GM19099 (cell line): ENCODE results near the gene DDX43.

Experiments used
- POLR2A ChIP-seq: IDR thresholded peaks from 3 replicates; pipeline ENCODE4 v1.6.1; 2011; ENCODE audit warnings: low read depth; ENCODE audit not compliant: insufficient read length; ENCODE audit errors: extremely low read depth

DDX43 gene

DNA sequence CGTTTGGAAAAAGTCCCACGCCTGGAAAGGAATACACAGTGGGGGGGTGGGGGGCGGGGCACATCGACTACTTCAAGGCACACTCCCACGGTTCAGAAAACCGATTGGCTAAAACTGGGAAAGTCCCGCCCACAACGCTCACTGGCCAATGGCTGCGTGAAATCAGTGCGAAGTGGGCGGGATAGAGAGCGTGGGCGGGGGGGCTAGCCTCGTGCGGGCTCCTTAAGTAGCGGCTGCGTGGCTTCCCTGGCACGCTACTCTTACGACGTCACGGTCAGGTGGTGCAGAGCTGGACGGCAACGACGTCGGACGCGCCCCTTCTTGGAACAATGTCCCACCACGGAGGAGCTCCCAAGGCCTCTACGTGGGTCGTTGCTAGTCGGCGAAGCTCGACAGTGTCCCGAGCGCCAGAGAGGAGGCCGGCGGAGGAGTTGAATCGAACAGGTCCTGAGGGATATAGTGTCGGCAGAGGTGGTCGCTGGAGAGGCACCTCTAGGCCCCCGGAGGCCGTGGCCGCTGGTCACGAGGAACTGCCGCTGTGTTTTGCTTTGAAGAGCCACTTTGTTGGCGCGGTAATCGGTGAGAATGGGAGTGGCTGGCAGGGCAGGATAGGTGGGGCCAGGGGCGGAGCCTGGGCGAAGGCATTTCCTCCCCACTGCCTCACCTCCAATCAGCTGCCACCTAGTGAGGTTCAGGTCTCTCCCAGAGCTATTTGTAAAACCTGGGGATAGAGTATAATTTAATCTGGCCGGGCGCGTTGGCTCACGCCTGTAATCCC, at the start of gene DDX43:
Gene DDX43 (plus strand): TSS at position 252 of the 778 bp plus-strand sequence. CDS start 78 bp downstream, at position 330.
- TF ChIP-seq POLR2A, result no peak

DNA sequence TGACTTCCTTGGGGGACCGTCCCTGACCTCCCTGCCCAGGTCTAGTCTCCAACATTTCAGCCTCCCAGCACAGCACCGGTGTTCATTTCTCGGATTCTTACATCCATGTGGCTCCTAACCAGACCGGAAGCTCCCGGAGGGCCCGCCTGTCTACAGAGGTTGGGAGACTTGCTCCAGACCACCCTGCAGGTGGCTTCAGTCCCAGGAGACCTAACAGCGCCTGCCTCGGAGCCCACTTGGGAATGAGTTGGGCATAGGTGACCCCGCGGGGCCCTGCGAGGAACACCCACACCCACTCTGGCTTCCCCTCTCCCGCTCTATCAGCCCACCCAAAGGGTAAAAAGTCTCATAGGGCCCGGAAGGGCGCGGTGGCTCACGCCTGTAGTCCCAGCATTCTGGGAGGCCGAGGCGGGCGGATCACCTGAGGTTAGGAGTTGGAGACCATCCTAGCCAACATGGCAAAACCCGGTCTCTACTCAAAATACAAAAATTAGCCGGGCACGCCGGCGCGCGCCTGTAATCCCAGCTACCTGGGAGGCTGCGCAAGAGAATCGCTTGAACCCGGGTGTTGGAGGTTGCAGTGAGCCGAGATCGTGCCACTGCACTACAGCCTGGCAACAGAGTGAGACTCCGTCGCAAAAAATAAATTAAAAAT, 46.0 kb upstream of the DDX43 start:
- TF ChIP-seq POLR2A, result no peak

DNA sequence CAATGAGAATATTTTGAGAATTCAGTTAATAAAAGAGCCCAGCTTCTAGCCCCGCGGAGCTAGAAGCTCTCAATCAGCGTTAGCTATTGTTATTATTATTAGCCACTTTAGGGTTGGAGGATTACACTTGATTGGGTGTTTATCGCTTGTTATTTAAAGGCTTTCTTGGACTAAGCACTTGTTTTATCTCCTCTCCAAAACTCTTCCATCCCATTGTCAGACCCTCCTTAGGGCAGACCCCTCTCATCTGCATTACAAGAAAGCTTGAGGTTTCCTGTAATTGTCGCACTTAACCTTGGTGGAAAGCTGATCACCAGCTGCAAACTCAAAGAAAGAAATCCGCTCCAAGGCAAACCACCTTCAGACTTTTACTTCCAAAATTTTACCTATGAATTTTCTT, 45.3 kb upstream of the DDX43 start:
- TF ChIP-seq POLR2A, result no peak

DNA sequence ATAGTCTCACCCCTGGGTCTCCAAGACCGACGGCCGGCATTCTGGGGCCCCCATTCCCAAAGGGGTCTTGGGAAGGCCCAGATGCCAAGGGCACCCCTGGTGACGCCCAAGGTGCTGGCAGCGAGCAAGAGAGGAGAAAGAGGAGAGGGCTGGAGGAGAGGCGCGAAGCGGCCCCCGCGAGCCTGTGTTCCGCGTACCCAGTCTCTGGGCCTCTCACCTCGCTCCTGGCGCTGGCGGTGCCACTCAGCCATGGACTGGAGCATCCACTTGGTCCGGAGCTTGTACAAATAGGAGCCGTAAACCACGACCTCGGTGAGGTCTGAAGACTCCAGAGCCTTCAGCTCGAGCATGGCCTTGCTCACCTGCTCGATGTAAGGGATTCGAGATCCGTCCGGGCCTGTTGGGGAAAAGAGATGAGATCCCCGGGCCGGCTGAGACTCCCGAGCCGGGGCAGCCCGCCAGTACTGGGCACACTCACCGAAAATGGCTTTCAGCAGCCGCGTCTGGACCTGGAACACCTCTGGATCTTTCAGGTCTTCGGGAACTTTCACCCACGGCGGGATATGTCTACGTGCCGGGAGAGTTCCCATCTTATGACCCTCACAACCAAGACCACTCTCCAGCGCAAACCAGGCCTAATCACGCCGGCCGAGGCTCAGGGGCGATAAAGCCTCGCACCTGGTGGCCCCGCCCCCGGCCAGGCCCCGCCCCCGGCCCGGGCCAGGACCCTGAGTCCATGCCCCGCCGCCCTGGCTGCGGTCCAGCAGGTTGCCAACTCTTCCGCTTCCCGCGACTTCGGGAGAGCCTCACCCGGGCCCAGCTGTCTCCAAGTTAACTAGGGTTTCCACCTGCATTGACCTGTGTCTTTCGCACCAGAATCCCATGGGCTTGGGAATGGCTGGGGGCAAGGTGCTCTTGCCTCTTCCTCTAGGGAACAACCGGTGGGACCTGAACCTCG, 40.7 kb upstream of the DDX43 start, which contains the start of gene DPPA5:
Gene DPPA5 (minus strand): TSS at position 641 of the 958 bp plus-strand sequence. CDS start 51 bp downstream, at position 590.
- no peak for TF ChIP-seq POLR2A

DNA sequence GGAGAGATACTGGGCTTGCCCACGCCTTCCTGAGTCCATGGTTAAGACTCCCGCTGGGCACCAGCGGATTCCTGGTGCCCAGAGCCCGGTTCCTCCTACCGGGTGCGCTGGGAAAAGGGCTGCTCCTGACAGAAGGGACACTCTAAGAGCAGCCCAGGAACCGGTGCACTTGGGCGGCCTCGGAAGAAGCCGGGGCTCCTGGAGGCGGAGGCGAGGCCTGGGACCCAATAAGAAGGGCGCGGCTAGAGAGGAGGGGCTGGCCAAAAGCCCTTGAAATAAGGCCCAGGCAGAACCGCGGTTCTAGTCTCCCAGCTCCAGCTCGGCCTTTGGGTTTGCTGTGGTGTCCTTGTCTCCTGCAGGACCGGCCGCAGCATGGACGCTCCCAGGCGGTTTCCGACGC, 32.3 kb upstream of the DDX43 start, which contains the start of gene KHDC3L:
Gene KHDC3L (plus strand): TSS at position 301 of the 400 bp plus-strand sequence. CDS start 72 bp downstream, at position 373.
- no peak for TF ChIP-seq POLR2A

DNA sequence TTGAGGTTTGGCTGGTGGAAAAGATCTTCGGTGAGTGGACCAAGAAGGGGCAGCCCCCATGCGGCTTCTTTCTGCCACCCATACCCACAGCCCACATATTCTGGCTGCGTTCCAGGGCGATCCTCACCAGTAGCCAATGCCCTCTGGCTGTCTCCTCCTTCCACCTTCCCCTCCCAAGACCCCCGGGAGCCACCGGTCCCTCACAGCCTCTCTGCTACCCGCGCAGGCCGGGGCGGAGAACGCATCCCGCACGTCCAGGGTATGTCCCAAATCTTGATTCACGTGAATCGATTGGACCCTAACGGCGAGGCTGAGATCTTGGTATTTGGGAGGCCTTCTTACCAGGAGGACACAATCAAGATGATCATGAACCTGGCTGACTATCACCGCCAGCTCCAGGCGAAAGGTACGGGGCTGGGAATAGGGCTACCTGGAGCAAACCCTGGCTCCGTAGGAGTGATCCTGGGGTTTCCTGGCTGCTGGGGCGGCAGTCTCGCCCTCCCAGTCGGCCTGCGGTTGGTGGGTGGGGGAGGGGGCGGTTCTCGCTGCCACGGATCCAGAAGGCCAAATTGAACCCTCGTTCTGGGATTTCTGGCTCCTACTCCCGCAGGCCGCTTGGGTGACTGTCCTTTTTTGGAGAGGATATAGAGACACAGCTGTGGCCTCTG, 31.6 kb upstream of the DDX43 start:
- TF ChIP-seq POLR2A, result no peak

DNA sequence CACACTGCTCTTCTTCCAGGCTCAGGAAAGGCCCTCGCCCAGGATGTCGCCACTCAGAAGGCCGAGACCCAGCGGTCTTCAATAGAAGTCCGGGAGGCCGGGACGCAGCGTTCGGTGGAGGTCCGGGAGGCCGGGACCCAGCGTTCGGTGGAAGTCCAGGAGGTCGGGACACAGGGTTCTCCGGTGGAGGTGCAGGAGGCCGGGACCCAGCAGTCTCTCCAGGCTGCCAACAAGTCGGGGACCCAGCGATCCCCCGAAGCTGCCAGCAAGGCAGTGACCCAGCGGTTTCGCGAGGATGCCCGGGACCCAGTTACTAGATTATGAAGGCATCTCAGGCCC, 31.1 kb upstream of the DDX43 start:
- no peak for TF ChIP-seq POLR2A

DNA sequence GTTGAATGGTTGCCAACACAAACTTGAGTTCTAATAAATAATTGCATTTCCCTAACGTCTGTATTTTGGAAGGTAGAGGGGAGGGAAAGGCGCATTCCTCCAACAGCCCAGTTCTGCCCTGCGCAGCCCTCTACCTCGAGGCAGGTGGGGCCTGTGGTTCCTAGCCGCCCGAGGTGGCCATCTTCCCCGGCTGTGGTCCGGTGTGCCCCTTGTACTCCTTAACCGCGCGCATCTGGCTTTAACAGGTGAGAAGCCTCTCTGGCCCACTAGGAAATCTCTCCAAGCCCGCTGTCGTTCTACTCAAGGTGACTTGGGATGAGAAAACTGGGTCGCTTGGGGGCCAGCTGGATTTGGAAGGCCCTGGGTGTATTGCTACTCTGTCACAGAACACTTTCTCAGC, 30.5 kb upstream of the DDX43 start:
- TF ChIP-seq POLR2A, result no peak

DNA sequence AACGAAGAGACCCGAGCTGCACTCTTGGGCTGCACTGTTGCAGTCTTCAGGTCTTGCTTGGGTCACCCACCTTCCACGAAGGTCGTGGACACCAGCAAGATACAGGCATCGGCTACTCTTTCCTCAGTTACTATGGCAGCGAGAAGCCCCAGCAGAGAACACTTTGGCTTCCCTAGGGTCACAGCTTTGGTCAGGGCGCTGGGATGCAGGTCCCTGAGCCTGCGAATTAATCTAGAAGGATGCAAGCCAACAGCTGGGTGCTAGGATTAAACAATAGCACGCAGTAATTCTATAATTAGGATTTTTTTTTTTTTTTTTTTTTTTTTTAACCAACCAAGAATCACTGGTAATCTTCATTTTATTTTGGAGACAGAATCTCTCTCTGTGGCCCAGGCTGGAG, 30.1 kb upstream of the DDX43 start:
- no peak for TF ChIP-seq POLR2A

DNA sequence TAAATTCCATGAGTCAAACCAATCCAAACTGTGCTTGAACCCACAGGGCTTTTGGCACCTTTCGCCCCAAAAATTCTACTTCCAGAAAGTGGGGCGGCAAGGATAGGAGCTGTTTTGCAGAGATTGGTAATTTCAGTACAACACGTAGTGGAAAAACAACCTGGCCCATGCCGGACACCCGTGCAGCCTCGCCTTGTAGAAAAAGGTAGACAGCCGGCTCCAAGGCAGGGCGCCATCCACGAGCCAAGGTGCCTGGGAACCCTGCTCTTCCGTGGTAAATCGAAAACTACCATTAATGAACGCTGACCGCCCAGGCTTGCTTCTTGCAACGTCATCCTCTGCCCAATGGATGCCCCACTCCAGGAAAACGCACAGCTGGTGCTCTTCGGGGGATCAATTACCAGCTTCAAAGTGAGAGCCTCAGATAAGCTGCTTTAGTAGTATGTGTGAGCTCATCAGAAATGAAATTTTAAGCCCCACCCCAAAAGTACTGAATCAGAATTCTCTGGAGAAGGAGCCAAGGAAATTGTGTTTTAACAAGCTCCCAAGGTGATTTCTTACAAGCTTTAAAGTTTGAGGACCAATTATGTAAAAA, 26.8 kb upstream of the DDX43 start:
- no peak for TF ChIP-seq POLR2A

DNA sequence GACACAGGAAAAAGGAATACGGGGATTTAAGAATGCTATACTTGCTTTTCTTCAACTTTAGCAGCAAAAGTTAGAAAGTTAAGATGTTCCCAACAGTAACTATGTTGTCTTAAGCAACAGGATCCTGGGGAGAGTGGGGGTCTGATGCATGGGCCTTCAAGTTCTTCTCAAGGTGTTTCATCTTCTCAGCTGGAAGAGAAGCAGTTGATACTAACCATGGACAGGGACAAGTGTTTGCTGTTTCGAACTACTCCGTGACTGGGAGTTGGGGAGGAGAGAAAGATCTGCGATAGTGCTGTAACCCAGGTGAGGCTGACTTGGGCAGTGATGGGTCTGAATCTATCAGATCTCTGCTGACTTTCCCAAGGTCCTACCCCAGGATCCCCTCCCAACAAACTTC, 26.0 kb upstream of the DDX43 start:
- no peak for TF ChIP-seq POLR2A

DNA sequence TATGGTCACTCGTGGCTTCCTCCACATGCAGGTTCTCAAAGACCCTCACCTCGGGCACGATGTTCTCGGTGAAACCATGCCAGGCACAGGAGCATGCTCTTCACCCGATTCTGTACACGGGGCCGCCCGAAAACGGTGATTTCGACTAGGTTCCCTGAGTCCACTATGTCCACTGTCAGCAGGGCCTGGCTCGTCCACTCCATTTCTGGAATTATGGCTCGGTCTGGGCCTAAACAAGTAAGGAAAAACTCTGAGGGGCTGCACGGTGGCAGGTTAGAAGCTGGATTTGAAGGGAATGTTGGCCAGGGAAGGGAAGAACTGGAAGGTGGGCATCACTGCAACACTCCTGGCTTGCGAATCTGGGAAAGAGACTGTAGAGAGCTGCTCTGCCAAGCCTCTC, 25.5 kb upstream of the DDX43 start:
- TF ChIP-seq POLR2A, result no peak

DNA sequence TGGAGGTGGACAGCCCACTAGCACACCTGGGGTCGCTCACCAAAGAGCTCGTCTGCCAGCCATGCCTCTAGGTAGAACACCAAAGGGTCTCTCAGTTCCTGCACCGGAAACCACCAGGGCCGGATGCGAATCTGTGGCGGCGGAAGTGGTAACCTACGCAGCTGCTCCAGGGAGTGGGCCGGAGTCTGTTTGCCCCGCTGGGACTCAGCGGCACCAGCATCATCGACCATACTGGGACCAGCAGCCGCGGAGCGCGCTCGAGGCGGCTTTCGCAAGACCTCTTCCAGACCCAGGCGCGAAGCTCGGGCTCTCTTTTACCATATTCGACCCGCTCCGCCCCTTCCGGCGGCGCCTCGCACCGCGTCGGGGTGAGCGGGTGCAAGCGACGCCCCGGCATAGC, 25.1 kb upstream of the DDX43 start, which contains the start of gene OOEP:
Gene OOEP (minus strand): TSS at position 335 of the 400 bp plus-strand sequence. CDS start 105 bp downstream, at position 230.
- no peak for TF ChIP-seq POLR2A

DNA sequence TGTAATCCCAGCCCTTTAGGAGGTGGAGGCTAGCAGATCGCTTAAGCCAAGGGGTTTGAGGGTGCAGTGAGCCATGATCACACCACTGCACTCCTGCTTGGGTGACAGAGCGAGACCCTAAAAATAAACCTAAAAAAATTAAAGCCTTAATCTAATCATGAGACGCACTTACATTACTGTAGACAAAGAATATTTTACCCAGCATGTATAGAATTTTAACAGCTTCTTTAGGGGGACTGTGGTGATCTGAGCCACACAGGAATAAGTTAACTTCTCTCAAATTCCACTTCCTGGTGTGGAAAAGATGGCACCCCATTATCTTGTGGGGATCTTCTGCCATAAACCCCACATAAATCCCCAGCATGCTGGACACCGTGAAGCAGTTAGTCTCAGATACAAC, 22.6 kb upstream of the DDX43 start:
- no peak for TF ChIP-seq POLR2A

DNA sequence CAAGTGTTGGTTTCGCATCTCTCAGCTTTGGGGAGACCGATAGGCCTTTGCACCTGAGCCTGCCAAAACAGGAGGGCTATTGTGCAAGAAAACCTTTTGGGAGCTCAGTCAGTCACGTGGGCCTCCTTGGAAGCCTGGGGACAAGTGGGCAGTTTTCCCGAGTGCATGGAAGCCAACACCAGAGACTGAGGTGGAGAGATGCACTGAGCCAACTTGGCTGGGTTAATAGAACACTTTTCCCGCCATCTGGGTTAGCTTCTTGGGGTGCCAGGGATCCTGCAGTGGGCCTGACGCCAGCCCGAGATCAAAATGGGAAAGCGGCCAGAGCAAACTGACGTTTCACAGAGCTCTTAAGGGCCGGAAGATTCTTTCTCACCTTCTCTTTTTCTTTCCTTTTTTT, 22.1 kb upstream of the DDX43 start:
- TF ChIP-seq POLR2A, result no peak

DNA sequence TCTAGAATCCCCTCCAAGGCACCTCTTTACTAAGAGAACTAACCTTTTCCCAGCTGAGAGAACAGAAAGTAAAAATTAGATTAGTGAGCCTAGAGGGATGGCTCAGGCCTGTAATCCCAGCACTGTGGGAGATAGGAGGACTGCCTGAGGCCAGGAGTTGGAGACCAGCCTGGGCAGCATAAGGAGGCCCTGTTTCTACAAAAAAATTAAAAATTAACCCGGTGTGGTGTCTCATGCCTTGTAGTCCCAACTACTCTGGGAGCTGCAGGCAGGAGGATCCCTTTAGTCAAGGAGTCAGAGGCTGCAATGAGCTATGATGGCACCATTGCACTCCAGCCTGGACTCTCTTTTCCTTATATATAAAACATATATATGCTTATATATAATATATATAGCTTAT, 19.4 kb upstream of the DDX43 start:
- TF ChIP-seq POLR2A, result no peak
